ENCODE results near the gene DPCD. TPM values are rescaled to one million over a fixed set of nuclear protein-coding genes. Genes with fewer than 3 reads are reported as not detected.

The DPCD gene
- polyA plus RNA-seq, 1 donor from 2014 or later, result 234 TPM

DNA sequence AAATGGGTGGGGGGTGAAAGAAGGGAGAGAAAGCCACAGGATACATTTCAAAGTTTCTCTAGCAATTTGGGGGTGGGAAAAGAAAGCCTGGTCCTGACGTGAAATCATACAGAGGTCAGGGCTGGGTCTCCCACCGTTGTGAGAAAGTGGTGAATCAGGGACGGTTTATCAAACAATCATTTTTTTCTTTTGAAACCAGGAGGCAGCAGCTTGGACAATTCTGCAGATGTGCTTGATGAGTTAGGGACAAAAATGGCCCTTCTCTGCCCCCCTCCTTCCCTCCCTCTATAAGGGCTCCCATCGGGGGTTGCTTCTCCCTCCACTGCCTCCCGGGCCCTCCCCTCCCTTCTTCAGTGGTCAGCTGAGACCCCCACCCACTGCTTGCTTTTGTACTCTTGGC, 63.2 kb downstream of the DPCD start:
- Histone ChIP-seq H3K36me3 (ENCODE audit: insufficient read depth, low read length) (no peaks in the 10 kb centered on the region), H2AFZ (ENCODE audit: low read depth, low read length) (no peak overlapping the region), H3K4me3 (ENCODE audit: low read length) (no peak overlapping the region), H3K9me2 (ENCODE audit: insufficient read depth, low read length) (no peaks in the 10 kb centered on the region), H3K79me2 (replicated peaks; ENCODE audit: insufficient read depth, low read length) (no peaks in the 10 kb centered on the region), H3K27ac (ENCODE audit: low read length) (no peak overlapping the region), H3K9me3 (ENCODE audit: low read length) (no peaks in the 10 kb centered on the region), H3F3A (ENCODE audit: insufficient read depth, low read length, poor library complexity, severe bottlenecking) (no peaks in the 10 kb centered on the region), H3K4me2 (ENCODE audit: low read length) (no peak overlapping the region), H4K20me1 (ENCODE audit: insufficient read depth) (no peaks in the 10 kb centered on the region), H3K27me3 (ENCODE audit: insufficient read depth, low read depth, low read length) (peaks cover 5% of the 10 kb centered on the region), H3K9ac (ENCODE audit: low read length) (no peak overlapping the region)
- no peak for TF ChIP-seq POLR2AphosphoS5 (IDR thresholded peaks at IDR 0.05)
- TF ChIP-seq, protein P1, sequence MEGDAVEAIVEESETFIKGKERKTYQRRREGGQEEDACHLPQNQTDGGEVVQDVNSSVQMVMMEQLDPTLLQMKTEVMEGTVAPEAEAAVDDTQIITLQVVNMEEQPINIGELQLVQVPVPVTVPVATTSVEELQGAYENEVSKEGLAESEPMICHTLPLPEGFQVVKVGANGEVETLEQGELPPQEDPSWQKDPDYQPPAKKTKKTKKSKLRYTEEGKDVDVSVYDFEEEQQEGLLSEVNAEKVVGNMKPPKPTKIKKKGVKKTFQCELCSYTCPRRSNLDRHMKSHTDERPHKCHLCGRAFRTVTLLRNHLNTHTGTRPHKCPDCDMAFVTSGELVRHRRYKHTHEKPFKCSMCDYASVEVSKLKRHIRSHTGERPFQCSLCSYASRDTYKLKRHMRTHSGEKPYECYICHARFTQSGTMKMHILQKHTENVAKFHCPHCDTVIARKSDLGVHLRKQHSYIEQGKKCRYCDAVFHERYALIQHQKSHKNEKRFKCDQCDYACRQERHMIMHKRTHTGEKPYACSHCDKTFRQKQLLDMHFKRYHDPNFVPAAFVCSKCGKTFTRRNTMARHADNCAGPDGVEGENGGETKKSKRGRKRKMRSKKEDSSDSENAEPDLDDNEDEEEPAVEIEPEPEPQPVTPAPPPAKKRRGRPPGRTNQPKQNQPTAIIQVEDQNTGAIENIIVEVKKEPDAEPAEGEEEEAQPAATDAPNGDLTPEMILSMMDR (IDR thresholded peaks at IDR 0.05; ENCODE audit: poor library complexity, severe bottlenecking), result no peak
- TF ChIP-seq EP300 (conservative IDR thresholded peaks at IDR 0.05; ENCODE audit: poor library complexity, severe bottlenecking), result no peak
- TF ChIP-seq, protein P2, sequence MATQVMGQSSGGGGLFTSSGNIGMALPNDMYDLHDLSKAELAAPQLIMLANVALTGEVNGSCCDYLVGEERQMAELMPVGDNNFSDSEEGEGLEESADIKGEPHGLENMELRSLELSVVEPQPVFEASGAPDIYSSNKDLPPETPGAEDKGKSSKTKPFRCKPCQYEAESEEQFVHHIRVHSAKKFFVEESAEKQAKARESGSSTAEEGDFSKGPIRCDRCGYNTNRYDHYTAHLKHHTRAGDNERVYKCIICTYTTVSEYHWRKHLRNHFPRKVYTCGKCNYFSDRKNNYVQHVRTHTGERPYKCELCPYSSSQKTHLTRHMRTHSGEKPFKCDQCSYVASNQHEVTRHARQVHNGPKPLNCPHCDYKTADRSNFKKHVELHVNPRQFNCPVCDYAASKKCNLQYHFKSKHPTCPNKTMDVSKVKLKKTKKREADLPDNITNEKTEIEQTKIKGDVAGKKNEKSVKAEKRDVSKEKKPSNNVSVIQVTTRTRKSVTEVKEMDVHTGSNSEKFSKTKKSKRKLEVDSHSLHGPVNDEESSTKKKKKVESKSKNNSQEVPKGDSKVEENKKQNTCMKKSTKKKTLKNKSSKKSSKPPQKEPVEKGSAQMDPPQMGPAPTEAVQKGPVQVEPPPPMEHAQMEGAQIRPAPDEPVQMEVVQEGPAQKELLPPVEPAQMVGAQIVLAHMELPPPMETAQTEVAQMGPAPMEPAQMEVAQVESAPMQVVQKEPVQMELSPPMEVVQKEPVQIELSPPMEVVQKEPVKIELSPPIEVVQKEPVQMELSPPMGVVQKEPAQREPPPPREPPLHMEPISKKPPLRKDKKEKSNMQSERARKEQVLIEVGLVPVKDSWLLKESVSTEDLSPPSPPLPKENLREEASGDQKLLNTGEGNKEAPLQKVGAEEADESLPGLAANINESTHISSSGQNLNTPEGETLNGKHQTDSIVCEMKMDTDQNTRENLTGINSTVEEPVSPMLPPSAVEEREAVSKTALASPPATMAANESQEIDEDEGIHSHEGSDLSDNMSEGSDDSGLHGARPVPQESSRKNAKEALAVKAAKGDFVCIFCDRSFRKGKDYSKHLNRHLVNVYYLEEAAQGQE (IDR thresholded peaks at IDR 0.05; ENCODE audit: borderline replicate concordance), result no peak
- no peak for TF ChIP-seq MXI1 (conservative IDR thresholded peaks at IDR 0.05; ENCODE audit: poor library complexity, severe bottlenecking)
- TF ChIP-seq TAF1 (IDR thresholded peaks at IDR 0.05; ENCODE audit: low read depth), result no peak
- TF ChIP-seq RAD21 (conservative IDR thresholded peaks at IDR 0.05), result no peak
- TF ChIP-seq SMC3 (conservative IDR thresholded peaks at IDR 0.05; ENCODE audit: poor library complexity), result no peak
- no peak for TF ChIP-seq EZH2 (IDR thresholded peaks at IDR 0.05; ENCODE audit: borderline replicate concordance, insufficient read depth, low read length, poor library complexity, severe bottlenecking)

DNA sequence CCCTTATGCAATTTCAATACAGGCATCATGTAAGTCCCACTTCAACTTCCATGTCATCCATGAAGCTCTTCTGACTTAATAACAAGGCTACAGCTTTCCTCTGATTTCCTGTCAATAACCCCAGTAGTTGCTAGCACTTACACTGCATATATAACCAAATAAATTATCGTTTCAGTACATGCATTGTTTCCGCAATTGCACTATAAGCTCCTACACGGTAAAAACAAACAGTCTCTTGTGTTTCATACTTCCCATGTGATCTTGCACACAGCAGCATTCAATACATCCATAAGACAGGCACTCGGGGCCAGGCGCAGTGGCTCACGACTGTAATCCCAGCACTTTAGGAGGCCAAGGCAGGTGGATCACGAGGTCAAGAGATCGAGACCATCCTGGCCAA, 65.4 kb downstream of the DPCD start:
- Histone ChIP-seq H3K79me2 (replicated peaks; ENCODE audit: insufficient read depth, low read length) (no peaks in the 10 kb centered on the region), H3K36me3 (ENCODE audit: insufficient read depth, low read length) (no peaks in the 10 kb centered on the region), H3K4me2 (ENCODE audit: low read length) (no peak overlapping the region), H3K27me3 (ENCODE audit: insufficient read depth, low read depth, low read length) (peaks cover 4% of the 10 kb centered on the region), H2AFZ (ENCODE audit: low read depth, low read length) (no peak overlapping the region), H3F3A (ENCODE audit: insufficient read depth, low read length, poor library complexity, severe bottlenecking) (no peaks in the 10 kb centered on the region), H3K4me3 (ENCODE audit: low read length) (no peak overlapping the region), H3K27ac (ENCODE audit: low read length) (no peak overlapping the region), H3K9ac (ENCODE audit: low read length) (no peak overlapping the region), H4K20me1 (ENCODE audit: insufficient read depth) (no peaks in the 10 kb centered on the region), H3K9me2 (ENCODE audit: insufficient read depth, low read length) (no peaks in the 10 kb centered on the region), H3K9me3 (ENCODE audit: low read length) (no peaks in the 10 kb centered on the region)
- TF ChIP-seq EZH2 (IDR thresholded peaks at IDR 0.05; ENCODE audit: borderline replicate concordance, insufficient read depth, low read length, poor library complexity, severe bottlenecking) (no peak), SMC3 (conservative IDR thresholded peaks at IDR 0.05; ENCODE audit: poor library complexity) (no peak), EP300 (conservative IDR thresholded peaks at IDR 0.05; ENCODE audit: poor library complexity, severe bottlenecking) (no peak), RAD21 (conservative IDR thresholded peaks at IDR 0.05) (no peak), POLR2AphosphoS5 (IDR thresholded peaks at IDR 0.05) (no peak), MXI1 (conservative IDR thresholded peaks at IDR 0.05; ENCODE audit: poor library complexity, severe bottlenecking) (no peak), TAF1 (IDR thresholded peaks at IDR 0.05; ENCODE audit: low read depth) (no peak)
- TF ChIP-seq, protein P2 (IDR thresholded peaks at IDR 0.05; ENCODE audit: borderline replicate concordance), result no peak
- TF ChIP-seq, protein P1 (IDR thresholded peaks at IDR 0.05; ENCODE audit: poor library complexity, severe bottlenecking), result no peak

All from neural cell (in vitro differentiated cells).